Neural cell (in vitro differentiated cells): ENCODE results near the gene SLC7A6OS. TPM values are rescaled to one million over a fixed set of nuclear protein-coding genes. Genes with fewer than 3 reads are reported as not detected.

ENCODE experiments used
- H2AFZ ChIP-seq: fragments of 200-600, 300-800 bp; sonication (generic), shearing (Covaris generic); 2 replicates; pipeline ENCODE4 v1.6.0; 2014; ENCODE audit warnings: low read depth, mild to moderate bottlenecking, antibody characterized with exemption, low read length, moderate library complexity
- H3F3A ChIP-seq: fragments of 200-600 bp; shearing (Covaris generic); 2 replicates; pipeline ENCODE4 v1.6.1; 2016; ENCODE audit warnings: mild to moderate bottlenecking, moderate library complexity, mixed read lengths, antibody characterized with exemption, low read length; ENCODE audit not compliant: insufficient read depth, poor library complexity, severe bottlenecking
- H3K27ac ChIP-seq: fragments of 200-600, 300-800 bp; sonication (generic), shearing (Covaris generic); 2 replicates; pipeline ENCODE4 v1.5.1; 2014; ENCODE audit warnings: mild to moderate bottlenecking, low read length, moderate library complexity
- H3K27me3 ChIP-seq: fragments of 300-800, 200-600 bp; sonication (generic), shearing (Covaris generic); 2 replicates; pipeline ENCODE4 v1.6.0; 2014; ENCODE audit warnings: mild to moderate bottlenecking, low read depth, low read length, moderate library complexity; ENCODE audit not compliant: insufficient read depth
- H3K36me3 ChIP-seq: fragments of 300-800, 200-600 bp; sonication (generic), shearing (Covaris generic); 2 replicates; pipeline ENCODE4 v1.5.1; 2014; ENCODE audit warnings: mild to moderate bottlenecking, antibody characterized with exemption, low read length, moderate library complexity; ENCODE audit not compliant: insufficient read depth
- H3K4me2 ChIP-seq: fragments of 300-800, 200-600 bp; sonication (generic), shearing (Covaris generic); 2 replicates; pipeline ENCODE4 v1.6.0; 2014; ENCODE audit warnings: mild to moderate bottlenecking, low read length
- H3K4me3 ChIP-seq: fragments of 300-800, 200-600 bp; sonication (generic), shearing (Covaris generic); 2 replicates; pipeline ENCODE4 v1.5.1; 2014; ENCODE audit warnings: mild to moderate bottlenecking, low read length, moderate library complexity
- H3K79me2 ChIP-seq: fragments of 200-600 bp; shearing (Covaris generic); replicated peaks from 2 replicates; pipeline ENCODE4 v1.6.0; 2014; ENCODE audit warnings: mild to moderate bottlenecking, low read length, moderate library complexity; ENCODE audit not compliant: insufficient read depth
- H3K9ac ChIP-seq: fragments of 300-800, 200-600 bp; sonication (generic), shearing (Covaris generic); 2 replicates; pipeline ENCODE4 v1.6.1; 2016; ENCODE audit warnings: mild to moderate bottlenecking, low read length, mixed read lengths
- H3K9me2 ChIP-seq: fragments of 200-600 bp; shearing (Covaris generic); 2 replicates; pipeline ENCODE4 v1.6.1; 2016; ENCODE audit warnings: mild to moderate bottlenecking, low read length, mixed read lengths; ENCODE audit not compliant: insufficient read depth
- H3K9me3 ChIP-seq: fragments of 200-600, 300-800 bp; sonication (generic), shearing (Covaris generic); 2 replicates; pipeline ENCODE4 v1.6.1; 2016; ENCODE audit warnings: mild to moderate bottlenecking, mixed run types, low read length, moderate library complexity, mixed read lengths
- H4K20me1 ChIP-seq: fragments of 200-600 bp; shearing (Covaris generic); 2 replicates; pipeline ENCODE4 v1.6.1; 2016; ENCODE audit warnings: mild to moderate bottlenecking, mixed run types; ENCODE audit not compliant: insufficient read depth
- EP300 ChIP-seq: fragments of 450-650 bp; conservative IDR thresholded peaks from 2 replicates; pipeline ENCODE4 v1.6.1; 2014; ENCODE audit warnings: antibody characterized with exemption, mild to moderate bottlenecking, moderate library complexity; ENCODE audit not compliant: poor library complexity, severe bottlenecking
- EZH2 ChIP-seq: fragments of 200-600, 300-800 bp; shearing (Covaris generic), sonication (generic); IDR thresholded peaks from 2 replicates; pipeline ENCODE4 v1.6.1; 2014; ENCODE audit warnings: antibody characterized with exemption, low read length, borderline replicate concordance, mild to moderate bottlenecking; ENCODE audit not compliant: insufficient read depth, poor library complexity, severe bottlenecking
- MXI1 ChIP-seq: fragments of 450-650 bp; conservative IDR thresholded peaks from 2 replicates; pipeline ENCODE4 v1.6.1; 2014; ENCODE audit warnings: antibody characterized with exemption, mild to moderate bottlenecking; ENCODE audit not compliant: poor library complexity, severe bottlenecking
- POLR2AphosphoS5 ChIP-seq: IDR thresholded peaks from 2 replicates; pipeline ENCODE4 v1.6.1; 2012
- RAD21 ChIP-seq: fragments of 450-650 bp; conservative IDR thresholded peaks from 2 replicates; pipeline ENCODE4 v1.6.1; 2014; ENCODE audit warnings: antibody characterized with exemption, mild to moderate bottlenecking, moderate library complexity
- REST ChIP-seq: IDR thresholded peaks from 2 replicates; pipeline ENCODE4 v1.6.1; 2012; ENCODE audit warnings: borderline replicate concordance
- SMC3 ChIP-seq: fragments of 450-650 bp; conservative IDR thresholded peaks from 2 replicates; pipeline ENCODE4 v1.6.1; 2014; ENCODE audit warnings: antibody characterized with exemption, mild to moderate bottlenecking, moderate library complexity; ENCODE audit not compliant: poor library complexity
- TAF1 ChIP-seq: IDR thresholded peaks from 2 replicates; pipeline ENCODE4 v1.6.1; 2012; ENCODE audit warnings: low read depth
- polyA plus RNA-seq: library from polyadenylated mRNA; depleted of rRNA; stranded (reverse); fragments of >200 nt; gene quantifications from 2 replicates; pipeline ENCODE4 v1.2.3, GENCODE V29; 2014
- TF ChIP-seq, protein P1 (sequence below): fragments of 450-650 bp; IDR thresholded peaks from 2 replicates; pipeline ENCODE4 v1.5.1; 2014; ENCODE audit warnings: antibody characterized with exemption, mild to moderate bottlenecking, moderate library complexity; ENCODE audit not compliant: poor library complexity, severe bottlenecking

SLC7A6OS gene
- polyA plus RNA-seq, 1 donor from 2014 or later, result 21.3 TPM

DNA sequence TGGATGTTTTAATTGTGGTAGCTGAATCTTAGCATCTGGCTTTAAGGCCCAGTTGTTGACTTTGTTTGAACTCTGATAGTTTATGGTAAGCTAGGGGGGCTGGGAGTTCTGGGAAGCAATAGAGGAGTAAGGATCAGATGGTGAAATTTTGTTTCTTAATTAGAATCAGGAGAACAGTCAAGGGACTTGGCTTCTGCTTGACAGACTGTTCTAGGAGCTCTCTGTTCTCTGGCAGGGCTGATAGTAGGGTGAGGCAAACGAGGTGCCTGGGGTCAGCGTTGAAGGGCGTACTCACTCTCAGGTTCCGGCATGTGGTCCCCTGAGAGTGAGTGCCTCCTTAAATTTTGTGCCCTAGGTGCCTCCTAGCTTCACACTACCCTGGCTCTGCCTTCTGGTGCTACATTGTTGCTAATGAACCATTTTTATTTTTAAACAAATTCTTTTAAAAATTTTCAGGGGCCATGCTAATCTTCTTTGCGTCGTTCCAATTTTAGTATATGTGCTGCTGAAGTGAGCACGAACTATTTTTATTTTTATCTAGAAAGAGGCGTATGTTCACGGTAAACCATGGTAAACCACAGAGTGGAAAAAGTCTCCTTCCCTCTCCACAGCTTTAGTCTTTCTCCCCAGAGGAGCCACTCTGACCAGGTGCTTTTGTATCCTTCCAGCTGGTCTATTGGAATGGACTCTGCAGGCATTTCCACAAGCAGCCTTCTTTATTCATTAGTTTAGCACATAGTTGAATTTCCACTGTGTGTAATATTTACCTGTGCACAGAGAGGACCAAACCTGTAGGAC, 26.7 kb downstream of the SLC7A6OS start:
- Histone ChIP-seq H3K4me3 (no peak overlapping the region), H3K9me3 (no peaks in the 10 kb centered on the region), H3K79me2 (no peaks in the 10 kb centered on the region), H3K36me3 (no peaks in the 10 kb centered on the region), H3K9ac (no peak overlapping the region), H3K27ac (no peak overlapping the region), H3K9me2 (no peaks in the 10 kb centered on the region), H3K4me2 (no peak overlapping the region), H3K27me3 (no peaks in the 10 kb centered on the region), H4K20me1 (no peaks in the 10 kb centered on the region), H3F3A (no peaks in the 10 kb centered on the region), H2AFZ (no peak overlapping the region)
- TF ChIP-seq MXI1 (no peak), POLR2AphosphoS5 (no peak), EZH2 (no peak), TAF1 (no peak), SMC3 (no peak), EP300 (no peak)
- TF ChIP-seq, protein P1, sequence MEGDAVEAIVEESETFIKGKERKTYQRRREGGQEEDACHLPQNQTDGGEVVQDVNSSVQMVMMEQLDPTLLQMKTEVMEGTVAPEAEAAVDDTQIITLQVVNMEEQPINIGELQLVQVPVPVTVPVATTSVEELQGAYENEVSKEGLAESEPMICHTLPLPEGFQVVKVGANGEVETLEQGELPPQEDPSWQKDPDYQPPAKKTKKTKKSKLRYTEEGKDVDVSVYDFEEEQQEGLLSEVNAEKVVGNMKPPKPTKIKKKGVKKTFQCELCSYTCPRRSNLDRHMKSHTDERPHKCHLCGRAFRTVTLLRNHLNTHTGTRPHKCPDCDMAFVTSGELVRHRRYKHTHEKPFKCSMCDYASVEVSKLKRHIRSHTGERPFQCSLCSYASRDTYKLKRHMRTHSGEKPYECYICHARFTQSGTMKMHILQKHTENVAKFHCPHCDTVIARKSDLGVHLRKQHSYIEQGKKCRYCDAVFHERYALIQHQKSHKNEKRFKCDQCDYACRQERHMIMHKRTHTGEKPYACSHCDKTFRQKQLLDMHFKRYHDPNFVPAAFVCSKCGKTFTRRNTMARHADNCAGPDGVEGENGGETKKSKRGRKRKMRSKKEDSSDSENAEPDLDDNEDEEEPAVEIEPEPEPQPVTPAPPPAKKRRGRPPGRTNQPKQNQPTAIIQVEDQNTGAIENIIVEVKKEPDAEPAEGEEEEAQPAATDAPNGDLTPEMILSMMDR, result no peak

- H3K4me2 ChIP-seq, result no peak overlapping the region
- no peak overlapping the region for H3K4me3 ChIP-seq
- no peaks in the 10 kb centered on the region for H3K36me3 ChIP-seq
- H3K9me3 ChIP-seq, result no peaks in the 10 kb centered on the region
- no peak overlapping the region for H2AFZ ChIP-seq
- H3K27me3 ChIP-seq, result no peaks in the 10 kb centered on the region
- H3K9me2 ChIP-seq, result no peaks in the 10 kb centered on the region
- no peaks in the 10 kb centered on the region for H3F3A ChIP-seq
- H3K79me2 ChIP-seq, result no peaks in the 10 kb centered on the region
- H3K9ac ChIP-seq, result no peak overlapping the region
- TF ChIP-seq EZH2 (no peak), EP300 (no peak), MXI1 (no peak), SMC3 (no peak), TAF1 (no peak), RAD21 (no peak), REST (no peak)
- TF ChIP-seq, protein P1, result no peak
- H3K27ac ChIP-seq, result no peak overlapping the region
- no peaks in the 10 kb centered on the region for H4K20me1 ChIP-seq
These were observed 27.4 kb downstream of the SLC7A6OS start for GRCh38 chr16:68283346-68283745.
